Colonic mucosa (tissue), 4 donors: ENCODE measurements around the gene WNT9B. TPM values are rescaled to one million over a fixed set of nuclear protein-coding genes. Genes with fewer than 3 reads are reported as not detected.

Source experiments
- DNase-seq: peaks from one replicate; pipeline ENCODE4 v3.0.0-alpha.2; 2020
- H3K27ac ChIP-seq: fragments of 200-600 bp; one replicate; pipeline ENCODE4 v1.8.0; 2021
- H3K27me3 ChIP-seq: fragments of 200-600 bp; one replicate; pipeline ENCODE4 v1.8.0; 2021
- H3K36me3 ChIP-seq: fragments of 200-600 bp; one replicate; pipeline ENCODE4 v1.8.0; 2021
- H3K4me1 ChIP-seq: fragments of 200-600 bp; one replicate; pipeline ENCODE4 v1.8.0; 2021; ENCODE audit warnings: mild to moderate bottlenecking
- H3K4me3 ChIP-seq: fragments of 200-600 bp; one replicate; pipeline ENCODE4 v1.8.0; 2021
- H3K9ac ChIP-seq, 2 donors: one replicate each; pipeline ENCODE4 v1.7.0; 2013; ENCODE audit warnings: control low read depth in 2 of 2, low read depth in 2 of 2, low read length in 2 of 2
- H3K9me3 ChIP-seq: fragments of 200-600 bp; one replicate; pipeline ENCODE4 v1.8.0; 2021
- intact Hi-C: fragments of 100-400 bp; cut with DNase I; formaldehyde crosslinking; loops from one replicate; pipeline ENCODE4 v1.14.1; 2022
- total RNA-seq, 2 donors: library from RNA; stranded (reverse); fragmentation: NEBNext Ultra II Directional in 1 of 2; extraction: Animal tissue kit (Norgen Biotek cat#: 25700) in 1 of 2; gene quantifications; one replicate each; pipeline ENCODE4 v1.2.1, GENCODE V29; 2021
- TF ChIP-seq, protein P1 (sequence below): fragments of 200-600 bp; IDR thresholded peaks from one replicate; pipeline ENCODE4 v1.8.0; 2022; ENCODE audit warnings: antibody characterized with exemption, mild to moderate bottlenecking
- donor health status: healthy.
- donor health status: DM: no; HTN: no; CAD: no.
- donor health status: DM: no; HTN: no; CAD: no.

The WNT9B gene
- total RNA-seq, 2 donors from 2014 or later, result not detected

- H3K4me1 ChIP-seq, result peaks cover 4% of the 10 kb centered on the region
- H3K9me3 ChIP-seq, result no peaks in the 10 kb centered on the region
- DNase-seq, result no peak
- no peak overlapping the region for H3K9ac ChIP-seq
- H3K27me3 ChIP-seq, result peaks cover 29% of the 10 kb centered on the region
- no peaks in the 10 kb centered on the region for H3K36me3 ChIP-seq
- TF ChIP-seq, protein P1, sequence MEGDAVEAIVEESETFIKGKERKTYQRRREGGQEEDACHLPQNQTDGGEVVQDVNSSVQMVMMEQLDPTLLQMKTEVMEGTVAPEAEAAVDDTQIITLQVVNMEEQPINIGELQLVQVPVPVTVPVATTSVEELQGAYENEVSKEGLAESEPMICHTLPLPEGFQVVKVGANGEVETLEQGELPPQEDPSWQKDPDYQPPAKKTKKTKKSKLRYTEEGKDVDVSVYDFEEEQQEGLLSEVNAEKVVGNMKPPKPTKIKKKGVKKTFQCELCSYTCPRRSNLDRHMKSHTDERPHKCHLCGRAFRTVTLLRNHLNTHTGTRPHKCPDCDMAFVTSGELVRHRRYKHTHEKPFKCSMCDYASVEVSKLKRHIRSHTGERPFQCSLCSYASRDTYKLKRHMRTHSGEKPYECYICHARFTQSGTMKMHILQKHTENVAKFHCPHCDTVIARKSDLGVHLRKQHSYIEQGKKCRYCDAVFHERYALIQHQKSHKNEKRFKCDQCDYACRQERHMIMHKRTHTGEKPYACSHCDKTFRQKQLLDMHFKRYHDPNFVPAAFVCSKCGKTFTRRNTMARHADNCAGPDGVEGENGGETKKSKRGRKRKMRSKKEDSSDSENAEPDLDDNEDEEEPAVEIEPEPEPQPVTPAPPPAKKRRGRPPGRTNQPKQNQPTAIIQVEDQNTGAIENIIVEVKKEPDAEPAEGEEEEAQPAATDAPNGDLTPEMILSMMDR, result no peak
- no peak overlapping the region for H3K4me3 ChIP-seq
- H3K27ac ChIP-seq, result no peak overlapping the region
- intact Hi-C loops, result no loop called here
These were observed 3.6 kb downstream of the WNT9B start for GRCh38 chr17:46854948-46855347.

DNA sequence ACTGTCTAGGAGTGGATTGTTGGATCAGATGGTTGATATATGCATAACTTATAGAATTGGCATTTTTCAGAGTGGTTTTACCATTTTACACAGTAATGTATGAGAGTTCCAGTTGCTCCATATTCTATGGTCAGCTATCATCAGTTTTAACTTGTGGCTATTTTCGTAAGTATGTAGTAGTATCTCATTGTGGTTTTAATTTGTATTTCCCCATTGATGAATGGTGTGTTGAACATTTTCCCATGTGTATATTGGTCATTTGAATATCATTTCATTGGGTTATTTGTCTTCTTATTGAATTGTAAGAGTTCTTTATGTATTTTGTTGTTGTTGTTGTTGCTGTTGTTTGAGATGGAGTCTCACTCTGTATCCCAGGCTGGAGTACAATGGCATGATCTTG is 6.2 kb downstream of the WNT9B start:
- H3K9ac ChIP-seq, result no peak overlapping the region
- H3K4me1 ChIP-seq, result no peaks in the 10 kb centered on the region
- no peaks in the 10 kb centered on the region for H3K36me3 ChIP-seq
- intact Hi-C loops, result no loop called here
- DNase-seq, result no peak
- H3K27ac ChIP-seq, result no peak overlapping the region
- H3K4me3 ChIP-seq, result no peak overlapping the region
- TF ChIP-seq, protein P1, result no peak
- H3K27me3 ChIP-seq, result peaks cover 7% of the 10 kb centered on the region
- H3K9me3 ChIP-seq, result no peaks in the 10 kb centered on the region

- Histone ChIP-seq H3K27me3 (no peaks in the 10 kb centered on the region), H3K27ac (no peak overlapping the region), H3K9ac (no peak overlapping the region), H3K4me1 (no peaks in the 10 kb centered on the region), H3K4me3 (no peak overlapping the region), H3K36me3 (no peaks in the 10 kb centered on the region), H3K9me3 (no peaks in the 10 kb centered on the region)
- intact Hi-C loops, result no loop called here
- no peak for DNase-seq
- TF ChIP-seq, protein P1, result no peak
These were observed 8.6 kb downstream of the WNT9B start for GRCh38 chr17:46859996-46860395.

- no peaks in the 10 kb centered on the region for H3K36me3 ChIP-seq
- TF ChIP-seq, protein P1, result no peak
- no peak overlapping the region for H3K9ac ChIP-seq
- intact Hi-C loops, result no loop called here
- no peak overlapping the region for H3K4me3 ChIP-seq
- no peaks in the 10 kb centered on the region for H3K27me3 ChIP-seq
- no peaks in the 10 kb centered on the region for H3K9me3 ChIP-seq
- no peaks in the 10 kb centered on the region for H3K4me1 ChIP-seq
- no peak for DNase-seq
- H3K27ac ChIP-seq, result no peak overlapping the region
These were observed 11.6 kb downstream of the WNT9B start for GRCh38 chr17:46862949-46863348.

DNA sequence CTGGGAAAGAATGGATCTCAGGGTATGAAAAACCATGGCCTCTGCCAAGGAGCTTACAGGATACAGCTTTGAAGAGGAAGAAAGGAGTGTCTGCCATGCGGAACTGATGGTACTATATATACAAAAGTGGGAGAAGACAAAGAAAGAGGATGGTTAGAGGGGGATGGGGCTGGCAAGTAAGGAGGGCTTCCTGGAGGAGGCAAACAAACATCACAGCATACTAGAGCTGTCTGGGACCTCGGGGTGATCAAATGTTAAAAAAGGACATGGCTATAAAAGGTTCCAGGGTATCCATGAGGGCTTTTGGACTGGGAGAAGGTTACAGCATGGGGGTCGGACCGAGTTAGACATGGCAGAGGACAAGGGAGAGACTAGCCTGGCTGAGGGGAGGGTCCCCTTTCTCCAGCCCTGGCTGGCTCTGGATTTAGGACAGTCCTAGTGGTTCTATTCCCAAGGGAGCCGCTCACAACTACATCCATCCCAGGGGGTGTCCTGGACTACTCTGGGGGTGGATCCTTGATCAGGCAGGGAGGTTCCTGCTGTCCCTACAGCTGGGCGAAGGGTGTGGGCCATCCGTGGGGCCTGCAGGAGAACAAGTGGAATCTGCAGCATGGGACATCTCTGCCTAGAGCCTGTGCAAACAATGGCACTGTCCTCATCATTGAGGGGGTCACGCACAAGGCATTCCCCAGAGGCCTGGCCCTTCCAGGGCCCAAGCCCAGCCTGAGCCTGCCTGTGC is 12.2 kb downstream of the WNT9B start:
- no peak overlapping the region for H3K27ac ChIP-seq
- no peaks in the 10 kb centered on the region for H3K27me3 ChIP-seq
- TF ChIP-seq, protein P1, result no peak
- H3K4me1 ChIP-seq, result no peaks in the 10 kb centered on the region
- DNase-seq, result no peak
- no peak overlapping the region for H3K9ac ChIP-seq
- H3K36me3 ChIP-seq, result no peaks in the 10 kb centered on the region
- no peaks in the 10 kb centered on the region for H3K9me3 ChIP-seq
- intact Hi-C loops, result no loop called here
- H3K4me3 ChIP-seq, result no peak overlapping the region
